Peyer's patch (tissue), 4 donors: Measurements from ENCODE around the gene SV2A. TPM values are rescaled to one million over a fixed set of nuclear protein-coding genes. Genes with fewer than 3 reads are reported as not detected.
"Not testable (repeated sequence)": the region's sequence is repeated elsewhere in the genome, so short reads cannot be mapped to it uniquely, and the experiment has no call there.

Experiments
- DNase-seq, 3 donors: peaks; one replicate each; pipeline ENCODE4 v3.0.0-alpha.2; 2017 to 2019
- H3K27ac ChIP-seq, 4 donors: fragments of 200-600 bp; sonication (generic); one replicate each; pipeline ENCODE4 v1.5.1; 2016 to 2019
- H3K27me3 ChIP-seq, 2 donors: fragments of 200-600 bp; sonication (generic); one replicate each; pipeline ENCODE4 v1.5.1; 2019
- H3K36me3 ChIP-seq, 3 donors: fragments of 200-600 bp; sonication (generic); one replicate each; pipeline ENCODE4 v1.5.1; 2016 to 2019
- H3K4me1 ChIP-seq, 4 donors: fragments of 200-600 bp; sonication (generic); one replicate each; pipeline ENCODE4 v1.5.1; 2016 to 2019
- H3K4me3 ChIP-seq, 4 donors: fragments of 200-600 bp; sonication (generic); 1 replicate in 3 of 4; 2 replicates in 1 of 4; pipeline ENCODE4 v1.5.1; 2016 to 2019; ENCODE audit warnings: mild to moderate bottlenecking in 1 of 4
- H3K9me3 ChIP-seq, 4 donors: fragments of 200-600 bp; sonication (generic); one replicate each; pipeline ENCODE4 v1.5.1; 2016 to 2019; ENCODE audit warnings: mild to moderate bottlenecking in 1 of 4
- POLR2A ChIP-seq, 2 donors: fragments of 450-650 bp; IDR thresholded peaks; one replicate each; pipeline ENCODE4 v1.5.1; 2017; ENCODE audit warnings: antibody characterized with exemption in 2 of 2, mild to moderate bottlenecking in 2 of 2, moderate library complexity in 2 of 2
- total RNA-seq, 4 donors: library from RNA; depleted of rRNA; stranded (reverse); fragments of >200 nt; gene quantifications; one replicate each; pipeline ENCODE4 v1.1.0, GENCODE V29; 2016
- TF ChIP-seq, protein P1 (sequence below), 6 experiments: fragments of 450-650 bp in 4 of 6; fragments of 200-600 bp in 2 of 6; sonication (generic) in 1 of 6; IDR thresholded peaks; one replicate each; pipeline ENCODE4 v1.5.1; 2017 to 2019; ENCODE audit warnings: antibody characterized with exemption in 6 of 6, mild to moderate bottlenecking in 3 of 6, moderate library complexity in 1 of 6

The SV2A gene
- total RNA-seq, 4 donors from 2014 or later, result 0.70 to 3.3 (median 2.2) TPM

DNA sequence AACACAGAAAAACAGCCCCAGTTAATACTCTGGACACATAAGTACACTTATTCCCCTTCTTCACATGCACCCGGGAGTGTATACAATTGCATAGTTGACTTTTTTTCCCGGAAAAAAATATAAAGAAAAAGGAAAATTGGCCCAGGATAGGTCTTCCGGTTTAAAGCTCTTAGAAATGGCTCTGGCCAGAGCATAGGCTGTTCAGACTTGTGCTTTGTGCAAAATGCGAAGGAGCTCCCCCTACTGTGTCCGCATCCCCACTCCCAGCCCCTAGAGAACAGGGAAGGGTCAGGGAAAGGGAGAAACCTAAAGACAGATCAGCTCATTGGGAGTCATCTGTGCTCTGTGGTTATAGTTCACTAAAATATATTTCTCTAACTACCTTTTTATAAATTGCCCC, 24.6 kb upstream of the SV2A start:
- no peak overlapping the region for H3K4me3 ChIP-seq
- H3K27ac ChIP-seq, result peak overlapping the region in 1 of 4 donors; percentile 14
- H3K27me3 ChIP-seq, result no peaks in the 10 kb centered on the region
- H3K9me3 ChIP-seq, result no peaks in the 10 kb centered on the region
- no peak for TF ChIP-seq POLR2A (IDR thresholded peaks at IDR 0.05)
- TF ChIP-seq, protein P1, sequence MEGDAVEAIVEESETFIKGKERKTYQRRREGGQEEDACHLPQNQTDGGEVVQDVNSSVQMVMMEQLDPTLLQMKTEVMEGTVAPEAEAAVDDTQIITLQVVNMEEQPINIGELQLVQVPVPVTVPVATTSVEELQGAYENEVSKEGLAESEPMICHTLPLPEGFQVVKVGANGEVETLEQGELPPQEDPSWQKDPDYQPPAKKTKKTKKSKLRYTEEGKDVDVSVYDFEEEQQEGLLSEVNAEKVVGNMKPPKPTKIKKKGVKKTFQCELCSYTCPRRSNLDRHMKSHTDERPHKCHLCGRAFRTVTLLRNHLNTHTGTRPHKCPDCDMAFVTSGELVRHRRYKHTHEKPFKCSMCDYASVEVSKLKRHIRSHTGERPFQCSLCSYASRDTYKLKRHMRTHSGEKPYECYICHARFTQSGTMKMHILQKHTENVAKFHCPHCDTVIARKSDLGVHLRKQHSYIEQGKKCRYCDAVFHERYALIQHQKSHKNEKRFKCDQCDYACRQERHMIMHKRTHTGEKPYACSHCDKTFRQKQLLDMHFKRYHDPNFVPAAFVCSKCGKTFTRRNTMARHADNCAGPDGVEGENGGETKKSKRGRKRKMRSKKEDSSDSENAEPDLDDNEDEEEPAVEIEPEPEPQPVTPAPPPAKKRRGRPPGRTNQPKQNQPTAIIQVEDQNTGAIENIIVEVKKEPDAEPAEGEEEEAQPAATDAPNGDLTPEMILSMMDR (IDR thresholded peaks at IDR 0.05), result peak in 1 of 6 experiments; percentile 11
- peaks cover 0 to 21% (median 8%) of the 10 kb centered on the region in 4 donors for H3K4me1 ChIP-seq
- peaks cover 0 to 34% (median 0%) of the 10 kb centered on the region in 3 donors for H3K36me3 ChIP-seq
- DNase-seq, result no peak

DNA sequence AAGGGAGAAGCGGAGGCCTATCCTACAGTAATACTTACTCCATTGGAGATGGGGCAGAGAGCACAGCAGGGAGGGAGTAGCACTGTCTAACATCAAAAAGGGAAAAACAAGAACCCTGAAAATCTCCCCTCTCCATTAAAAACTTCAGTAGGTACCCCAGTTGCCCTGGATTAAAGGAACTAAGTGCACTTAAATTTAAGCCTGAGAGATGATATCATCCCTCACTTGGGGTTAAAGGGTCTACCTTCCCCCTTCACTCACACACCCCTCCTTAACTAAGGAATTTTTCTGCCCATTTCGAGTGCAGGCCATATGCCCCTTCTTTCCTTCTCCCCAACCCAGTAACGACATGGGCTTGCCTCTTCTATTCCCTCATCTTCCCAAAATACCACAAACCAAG, 22.8 kb upstream of the SV2A start:
- DNase-seq, result no peak
- peaks cover 0 to 17% (median 0%) of the 10 kb centered on the region in 3 donors for H3K36me3 ChIP-seq
- no peaks in the 10 kb centered on the region for H3K27me3 ChIP-seq
- TF ChIP-seq POLR2A (IDR thresholded peaks at IDR 0.05), result no peak
- TF ChIP-seq, protein P1 (IDR thresholded peaks at IDR 0.05), result no peak
- no peak overlapping the region for H3K4me3 ChIP-seq
- peak overlapping the region in 2 of 4 donors; percentile 63 to 89 for H3K27ac ChIP-seq
- peaks cover 0 to 25% (median 8%) of the 10 kb centered on the region in 4 donors for H3K4me1 ChIP-seq
- H3K9me3 ChIP-seq, result no peaks in the 10 kb centered on the region

DNA sequence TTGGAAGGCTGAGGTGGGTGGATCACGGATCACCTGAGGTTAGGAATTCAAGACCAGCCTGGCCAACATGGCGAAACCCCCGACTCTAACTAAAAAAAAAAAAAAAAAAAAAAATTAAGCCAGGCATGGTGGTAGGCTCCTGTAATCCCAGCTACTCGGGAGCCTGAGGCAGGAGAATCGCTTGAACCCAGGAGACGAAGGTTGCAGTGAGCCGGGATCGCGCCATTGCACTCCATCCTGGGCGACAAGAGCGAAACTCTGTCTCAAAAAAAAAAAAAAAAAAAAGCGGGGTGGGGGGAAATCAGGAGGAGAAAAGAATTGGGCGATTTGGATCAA, 21.0 kb upstream of the SV2A start:
- Histone ChIP-seq H3K27ac (peak overlapping the region; percentile 17 to 94 (median 70)), H3K4me1 (peaks cover 0 to 36% (median 8%) of the 10 kb centered on the region in 4 donors), H3K4me3 (peak overlapping the region in 2 of 4 donors; percentile 36 to 40)
- not testable (repeated sequence) for H3K9me3 ChIP-seq, H3K36me3 ChIP-seq, DNase-seq, H3K27me3 ChIP-seq

DNA sequence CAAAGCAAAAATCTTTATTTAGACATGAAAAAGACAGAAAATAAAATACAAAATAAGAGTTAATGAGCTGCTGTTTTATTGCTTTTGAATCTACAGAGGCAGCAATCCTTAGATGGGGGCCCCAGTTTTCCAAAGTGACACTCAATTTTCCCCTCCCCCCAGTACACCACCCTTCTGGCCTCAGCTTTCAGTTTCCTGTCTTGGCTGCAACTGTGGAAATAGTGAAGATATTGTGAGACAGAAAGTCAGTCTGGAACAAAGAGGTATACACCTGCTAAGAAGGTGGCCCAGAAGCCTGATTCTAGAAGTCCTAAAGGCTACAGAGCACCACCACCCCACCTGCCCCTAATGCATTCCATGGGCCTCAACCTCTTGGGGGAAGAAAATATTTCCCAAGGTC, 20.1 kb upstream of the SV2A start:
- peaks cover 0 to 42% (median 8%) of the 10 kb centered on the region in 4 donors for H3K4me1 ChIP-seq
- DNase-seq, result no peak
- no peaks in the 10 kb centered on the region for H3K9me3 ChIP-seq
- H3K36me3 ChIP-seq, result peaks cover 0 to 6% (median 0%) of the 10 kb centered on the region in 3 donors
- H3K4me3 ChIP-seq, result peak overlapping the region in 1 of 4 donors; percentile 66
- H3K27ac ChIP-seq, result peak overlapping the region; percentile 1 to 94 (median 70)
- TF ChIP-seq, protein P1 (IDR thresholded peaks at IDR 0.05), result no peak
- no peak for TF ChIP-seq POLR2A (IDR thresholded peaks at IDR 0.05)
- no peaks in the 10 kb centered on the region for H3K27me3 ChIP-seq

DNA sequence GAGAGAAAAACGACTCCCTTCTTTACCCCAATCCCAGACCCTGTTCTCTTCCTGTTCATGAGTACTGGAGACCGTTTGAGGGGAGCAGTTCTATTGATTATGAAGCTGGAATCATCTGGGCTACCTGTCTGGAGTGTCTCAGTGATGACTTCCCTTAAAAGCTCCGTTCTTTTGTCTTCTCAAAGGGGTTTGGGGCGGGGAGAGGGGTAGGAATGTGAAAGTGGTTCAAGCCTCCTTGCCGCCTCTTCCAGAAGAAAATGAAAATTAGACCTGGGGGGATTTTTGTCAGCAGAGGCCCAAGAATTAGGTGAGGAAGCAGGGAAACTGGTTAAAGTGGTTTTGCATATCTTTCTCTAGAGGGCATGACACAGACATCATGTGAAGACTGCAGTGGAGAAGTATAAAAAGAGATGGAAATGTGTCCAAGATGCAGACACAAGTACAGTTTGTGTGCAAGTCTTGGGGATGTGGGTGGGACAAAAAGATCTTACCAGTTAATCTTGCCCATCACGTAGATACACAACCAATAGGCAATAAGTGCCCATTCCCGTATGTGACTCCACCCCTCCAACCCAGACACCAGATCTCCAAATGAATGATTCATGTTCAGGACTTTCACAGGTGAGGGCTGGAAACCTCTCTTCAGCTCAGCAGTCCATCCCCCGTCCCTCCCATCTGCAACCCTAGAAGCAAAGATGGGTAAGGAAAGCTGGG, 19.5 kb upstream of the SV2A start:
- Histone ChIP-seq H3K27me3 (no peaks in the 10 kb centered on the region), H3K27ac (peak overlapping the region; percentile 1 to 94 (median 70)), H3K36me3 (peaks cover 0 to 6% (median 0%) of the 10 kb centered on the region in 3 donors), H3K4me3 (peak overlapping the region; percentile 24 to 75 (median 52)), H3K4me1 (peaks cover 0 to 42% (median 8%) of the 10 kb centered on the region in 4 donors), H3K9me3 (no peaks in the 10 kb centered on the region)
- peak in 1 of 3 donors; percentile 72 for DNase-seq
- TF ChIP-seq, protein P1 (IDR thresholded peaks at IDR 0.05), result no peak
- TF ChIP-seq POLR2A (IDR thresholded peaks at IDR 0.05), result peak; percentile 68 to 87
